Muscle of leg (tissue), 16 donors: ENCODE results near the gene OR51I1. TPM values are rescaled to one million over a fixed set of nuclear protein-coding genes. Genes with fewer than 3 reads are reported as not detected.

Experiments
- DNase-seq: peaks from one replicate; pipeline ENCODE4 v3.0.0; 2013
- H3K27ac ChIP-seq: one replicate; pipeline ENCODE4 v1.5.1; 2013; ENCODE audit warnings: mild to moderate bottlenecking, low read length, control low read depth
- H3K27me3 ChIP-seq: one replicate; pipeline ENCODE4 v1.6.1; 2013; ENCODE audit warnings: low read length; ENCODE audit not compliant: control insufficient read depth, insufficient read depth
- H3K36me3 ChIP-seq: one replicate; pipeline ENCODE4 v1.6.1; 2013; ENCODE audit warnings: low read length; ENCODE audit not compliant: control insufficient read depth, insufficient read depth
- H3K4me1 ChIP-seq: one replicate; pipeline ENCODE4 v1.6.1; 2013; ENCODE audit warnings: low read length; ENCODE audit not compliant: control insufficient read depth, insufficient read depth
- H3K4me3 ChIP-seq: one replicate; pipeline ENCODE4 v1.5.1; 2013; ENCODE audit warnings: low read length, control low read depth
- H3K9me3 ChIP-seq: replicated peaks from 2 replicates; pipeline ENCODE4 v1.6.1; 2013; ENCODE audit warnings: low read depth, low read length; ENCODE audit not compliant: control insufficient read depth
- WGBS: methylation state at CpG from one replicate; pipeline ENCODE4 v1.1.5; 2013; ENCODE audit warnings: missing lambda C conversion rate; ENCODE audit not compliant: insufficient coverage; 5-methylcytosine and 5-hydroxymethylcytosine counted together
- long read RNA-seq, 11 donors: transcript quantifications; one replicate each; lab custom pipeline, GENCODE V29; 2026
- polyA plus RNA-seq, 8 donors: library from polyadenylated mRNA; unstranded; fragments of 120-200 nt; gene quantifications; one replicate each; pipeline versions ENCODE4 v1.2.1 to v1.2.3, GENCODE V29; 2013; ENCODE audit warnings: inconsistent platforms in 1 of 8, low replicate concordance in 1 of 8; ENCODE audit not compliant: insufficient read length in 8 of 8, insufficient read depth in 1 of 8
- total RNA-seq: library from RNA; stranded (reverse); fragments of 120-200 nt; gene quantifications from one replicate; pipeline ENCODE4 v1.2.4, GENCODE V29; 2013

The OR51I1 gene, protein sequence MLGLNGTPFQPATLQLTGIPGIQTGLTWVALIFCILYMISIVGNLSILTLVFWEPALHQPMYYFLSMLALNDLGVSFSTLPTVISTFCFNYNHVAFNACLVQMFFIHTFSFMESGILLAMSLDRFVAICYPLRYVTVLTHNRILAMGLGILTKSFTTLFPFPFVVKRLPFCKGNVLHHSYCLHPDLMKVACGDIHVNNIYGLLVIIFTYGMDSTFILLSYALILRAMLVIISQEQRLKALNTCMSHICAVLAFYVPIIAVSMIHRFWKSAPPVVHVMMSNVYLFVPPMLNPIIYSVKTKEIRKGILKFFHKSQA
- total RNA-seq (not detected), polyA plus RNA-seq (not detected)
- long read RNA-seq, donor 1, result 0 reads
- long read RNA-seq, donor 2, result 0 reads
- long read RNA-seq, donor 3, result 0 reads
- long read RNA-seq, donor 4, result 0 reads
- long read RNA-seq, donor 5, result 0 reads
- long read RNA-seq, donor 6, result 0 reads
- long read RNA-seq, donor 7, result 0 reads
- long read RNA-seq, donor 8, result 0 reads
- long read RNA-seq, donor 9, result 0 reads
- long read RNA-seq, donor 10, result 0 reads
- long read RNA-seq, donor 11, result 0 reads

DNA sequence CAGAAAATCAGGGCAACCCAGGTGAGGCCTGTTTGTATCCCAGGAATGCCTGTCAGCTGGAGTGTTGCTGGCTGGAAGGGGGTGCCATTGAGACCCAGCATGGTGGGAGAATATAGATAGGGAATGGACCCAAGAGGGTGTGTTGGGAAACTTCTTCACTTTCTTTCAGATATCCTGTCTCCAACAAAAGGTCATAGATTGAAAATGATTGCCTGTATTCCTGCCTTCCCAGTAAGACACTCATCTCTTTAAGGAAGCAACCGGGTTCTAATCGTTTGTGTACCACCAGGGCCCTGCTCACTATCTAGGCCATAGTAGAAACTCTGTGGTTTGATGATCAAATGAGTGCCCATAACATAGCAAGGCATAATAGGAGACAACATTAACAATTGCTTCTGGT is at the start of gene OR51I1:
TSS of gene OR51I1 (minus strand) at position 101 of the 400 bp plus-strand sequence. CDS start at position 101, 0 bp downstream.
- Histone ChIP-seq H3K27ac (no peak within 1 kb of the TSS), H3K9me3 (no peaks in the 10 kb centered on the region), H3K4me1 (no peaks in the 10 kb centered on the region), H3K36me3 (no peaks in the 10 kb centered on the region), H3K27me3 (no peaks in the 10 kb centered on the region), H3K4me3 (no peak within 1 kb of the TSS)
- DNase-seq, result no peak
- WGBS, result no CpG with 5 or more reads among the region's 2 CpGs

- H3K27ac ChIP-seq, result no peak overlapping the region
- no peaks in the 10 kb centered on the region for H3K4me1 ChIP-seq
- no peaks in the 10 kb centered on the region for H3K9me3 ChIP-seq
- WGBS, result 0% methylated on average over 2 of the region's 5 CpGs
- H3K4me3 ChIP-seq, result no peak overlapping the region
- no peak for DNase-seq
- no peaks in the 10 kb centered on the region for H3K27me3 ChIP-seq
- H3K36me3 ChIP-seq, result no peaks in the 10 kb centered on the region
Measured at GRCh38 chr11:5489576-5490357, 48.5 kb upstream of the OR51I1 start.

DNA sequence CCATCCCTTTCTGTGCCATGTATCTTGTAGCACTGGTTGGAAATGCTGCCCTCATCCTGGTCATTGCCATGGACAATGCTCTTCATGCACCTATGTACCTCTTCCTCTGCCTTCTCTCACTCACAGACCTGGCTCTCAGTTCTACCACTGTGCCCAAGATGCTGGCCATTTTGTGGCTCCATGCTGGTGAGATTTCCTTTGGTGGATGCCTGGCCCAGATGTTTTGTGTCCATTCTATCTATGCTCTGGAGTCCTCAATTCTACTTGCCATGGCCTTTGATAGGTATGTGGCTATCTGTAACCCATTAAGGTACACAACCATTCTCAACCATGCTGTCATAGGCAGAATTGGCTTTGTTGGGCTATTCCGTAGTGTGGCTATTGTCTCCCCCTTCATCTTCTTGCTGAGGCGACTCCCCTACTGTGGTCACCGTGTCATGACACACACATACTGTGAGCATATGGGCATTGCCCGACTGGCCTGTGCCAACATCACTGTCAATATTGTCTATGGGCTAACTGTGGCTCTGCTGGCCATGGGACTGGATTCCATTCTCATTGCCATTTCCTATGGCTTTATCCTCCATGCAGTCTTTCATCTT is 47.6 kb upstream of the OR51I1 start:
- 100% methylated on average over 3 of the region's 4 CpGs for WGBS
- Histone ChIP-seq H3K27me3 (no peaks in the 10 kb centered on the region), H3K9me3 (no peaks in the 10 kb centered on the region)

GRCh38 chr11:5488385-5488784 is 47.1 kb upstream of the OR51I1 start, which contains the start of gene OR52D1:
OR52D1 (plus strand) TSS chr11:5488685; CDS start chr11:5488707, 22 bp downstream.
- H3K36me3 ChIP-seq, result no peaks in the 10 kb centered on the region
- H3K9me3 ChIP-seq, result no peaks in the 10 kb centered on the region
- H3K27me3 ChIP-seq, result no peaks in the 10 kb centered on the region
- H3K4me3 ChIP-seq, result no peak within 1 kb of the TSS
- H3K27ac ChIP-seq, result no peak within 1 kb of the TSS
- DNase-seq, result no peak
- no peaks in the 10 kb centered on the region for H3K4me1 ChIP-seq

More for the DNA sequence above, 47.6 kb upstream of the OR51I1 start:
- Histone ChIP-seq H3K4me3 (no peak overlapping the region), H3K27ac (no peak overlapping the region), H3K4me1 (no peaks in the 10 kb centered on the region), H3K36me3 (no peaks in the 10 kb centered on the region)
- DNase-seq, result no peak

DNA sequence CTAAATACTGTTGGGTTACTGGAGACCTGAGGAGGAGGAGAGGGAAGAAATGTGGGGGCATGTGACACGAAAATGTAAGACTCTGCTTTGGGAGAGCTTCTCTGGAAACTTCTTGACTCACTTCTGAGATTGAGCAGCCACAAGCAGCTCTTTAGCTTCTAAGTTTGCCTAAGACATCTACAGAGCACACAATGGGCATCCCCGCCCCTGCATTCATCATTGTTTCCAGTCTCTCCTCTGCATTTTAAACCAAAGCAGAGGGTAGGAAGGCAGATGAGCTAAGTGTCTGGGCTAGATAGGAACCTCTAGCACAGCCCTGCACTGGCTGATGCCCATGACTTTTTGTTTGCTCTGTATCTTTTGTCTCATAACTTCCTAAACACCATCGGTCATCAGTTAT is 45.1 kb upstream of the OR51I1 start:
- no CpG with 5 or more reads among the region's 3 CpGs for WGBS
- Histone ChIP-seq H3K4me1 (no peaks in the 10 kb centered on the region), H3K36me3 (no peaks in the 10 kb centered on the region), H3K27me3 (no peaks in the 10 kb centered on the region), H3K27ac (no peak overlapping the region), H3K4me3 (no peak overlapping the region), H3K9me3 (no peaks in the 10 kb centered on the region)
- no peak for DNase-seq

DNA sequence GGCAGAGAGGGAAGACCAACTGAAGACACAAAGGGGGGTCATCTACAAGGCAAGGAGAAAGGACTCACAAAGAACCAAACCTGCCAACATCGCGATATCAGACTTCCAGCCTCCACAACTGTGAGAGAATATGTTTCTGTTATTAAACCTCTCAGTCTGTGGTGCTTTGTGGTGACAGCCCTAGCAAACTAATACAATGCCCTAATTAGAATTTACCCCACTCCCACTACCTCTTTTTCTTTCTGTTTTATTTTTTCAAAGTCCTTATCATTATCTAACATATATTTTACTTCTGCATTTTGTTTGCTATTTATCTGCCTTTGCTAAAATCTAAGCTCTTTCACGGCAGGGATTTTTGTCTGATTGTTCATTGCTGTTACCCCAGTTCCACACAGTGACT is 44.7 kb upstream of the OR51I1 start:
- Histone ChIP-seq H3K36me3 (no peaks in the 10 kb centered on the region), H3K27me3 (no peaks in the 10 kb centered on the region), H3K4me1 (no peaks in the 10 kb centered on the region), H3K9me3 (no peaks in the 10 kb centered on the region), H3K27ac (no peak overlapping the region), H3K4me3 (no peak overlapping the region)
- no peak for DNase-seq
- no CpG with 5 or more reads among the region's 3 CpGs for WGBS

DNA sequence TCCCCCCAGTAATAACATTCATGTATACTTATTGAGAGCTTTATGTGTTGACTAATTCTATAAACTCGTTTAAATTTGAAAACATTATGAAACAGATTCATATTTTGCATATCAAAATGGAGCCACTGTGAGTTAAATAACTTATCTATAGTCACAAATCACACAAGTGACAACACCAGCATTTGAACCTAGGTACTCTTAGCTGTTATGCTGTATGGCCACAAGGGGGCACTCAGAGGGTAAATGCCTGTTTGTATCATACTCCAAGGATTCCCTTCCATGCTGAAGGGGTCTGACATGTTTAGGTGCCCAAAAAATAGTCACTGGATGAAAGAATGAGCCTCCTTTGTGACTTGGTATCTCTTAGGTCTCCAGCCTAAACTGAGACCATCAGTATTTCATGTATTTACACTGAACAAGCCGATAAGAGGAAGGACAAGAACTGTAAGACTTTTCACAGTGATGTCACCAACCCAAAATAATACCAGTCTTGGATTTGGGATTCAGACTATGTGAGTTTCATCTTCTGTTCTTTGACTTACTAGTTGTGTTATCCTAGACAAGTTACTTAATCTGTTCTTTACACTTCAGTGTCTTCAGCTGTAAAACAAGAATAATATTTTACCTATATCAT is 35.0 kb upstream of the OR51I1 start:
- peak; percentile 36 for DNase-seq
- no peaks in the 10 kb centered on the region for H3K4me1 ChIP-seq
- no peaks in the 10 kb centered on the region for H3K27me3 ChIP-seq
- H3K4me3 ChIP-seq, result no peak overlapping the region
- H3K36me3 ChIP-seq, result no peaks in the 10 kb centered on the region
- WGBS, result no CpG with 5 or more reads among the region's 2 CpGs
- H3K9me3 ChIP-seq, result no peaks in the 10 kb centered on the region
- no peak overlapping the region for H3K27ac ChIP-seq

DNA sequence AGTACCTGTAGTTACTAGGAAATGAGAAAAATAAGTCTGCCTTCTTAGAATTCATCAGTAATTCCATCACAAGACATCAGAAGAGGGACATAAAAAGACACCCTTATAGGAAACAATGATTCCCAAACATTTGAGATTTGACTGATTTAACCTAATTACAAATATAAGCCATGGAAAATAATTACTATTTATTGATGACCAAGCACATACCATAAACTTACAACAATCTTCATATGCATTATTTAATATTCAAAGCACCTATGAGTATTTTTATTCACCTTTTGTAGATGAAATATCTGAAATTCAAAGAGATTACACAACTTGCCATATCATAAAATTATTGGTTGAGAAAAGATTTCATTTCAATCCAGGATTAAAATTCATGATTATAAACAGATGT is 32.6 kb upstream of the OR51I1 start:
- H3K4me1 ChIP-seq, result no peaks in the 10 kb centered on the region
- H3K9me3 ChIP-seq, result no peaks in the 10 kb centered on the region
- no peak overlapping the region for H3K4me3 ChIP-seq
- no peaks in the 10 kb centered on the region for H3K36me3 ChIP-seq
- H3K27ac ChIP-seq, result no peak overlapping the region
- H3K27me3 ChIP-seq, result no peaks in the 10 kb centered on the region
- no peak for DNase-seq

GRCh38 chr11:5467527-5467926 is 26.2 kb upstream of the OR51I1 start:
- DNase-seq, result no peak
- H3K27ac ChIP-seq, result no peak overlapping the region
- no peaks in the 10 kb centered on the region for H3K4me1 ChIP-seq
- H3K9me3 ChIP-seq, result no peaks in the 10 kb centered on the region
- H3K27me3 ChIP-seq, result no peaks in the 10 kb centered on the region
- no peaks in the 10 kb centered on the region for H3K36me3 ChIP-seq
- no peak overlapping the region for H3K4me3 ChIP-seq
- 38% methylated on average over 1 of the region's 2 CpGs for WGBS
